GM21723 (cell line): ENCODE data around the gene PVALEF.
"Not testable (repeated sequence)": the region's sequence is repeated elsewhere in the genome, so short reads cannot be mapped to it uniquely, and the experiment has no call there.

ENCODE experiments used
- ATAC-seq: cut with Tn5 transposase; IDR thresholded peaks from one replicate; pipeline ENCODE4 v1.9.1; 2021; ENCODE audit warnings: mild to moderate bottlenecking, moderate library complexity; ENCODE audit not compliant: unreplicated experiment

The PVALEF gene

GRCh38 chr17:81143200-81143527 lies 22.1 kb upstream of the PVALEF start:
- ATAC-seq, result no peak

GRCh38 chr17:81143717-81144422 lies 21.4 kb upstream of the PVALEF start:
- ATAC-seq, result no peak

- no peak for ATAC-seq
These were observed 20.9 kb upstream of the PVALEF start for GRCh38 chr17:81144423-81144781.

GRCh38 chr17:81146208-81146607 lies 19.1 kb upstream of the PVALEF start:
- ATAC-seq, result not testable (repeated sequence)

GRCh38 chr17:81147701-81148100 lies 17.6 kb upstream of the PVALEF start:
- no peak for ATAC-seq

- no peak for ATAC-seq
These were observed 16.7 kb upstream of the PVALEF start for GRCh38 chr17:81148571-81148970.

GRCh38 chr17:81148986-81149533 lies 16.2 kb upstream of the PVALEF start:
- no peak for ATAC-seq

GRCh38 chr17:81150377-81151077 lies 14.8 kb upstream of the PVALEF start:
- ATAC-seq, result no peak

- no peak for ATAC-seq
These were observed 14.0 kb upstream of the PVALEF start for GRCh38 chr17:81151278-81151677.

- ATAC-seq, result no peak
These were observed 12.9 kb upstream of the PVALEF start for GRCh38 chr17:81152288-81152828.

- no peak for ATAC-seq
These were observed 11.9 kb upstream of the PVALEF start for GRCh38 chr17:81153340-81153803.

GRCh38 chr17:81154016-81154415 lies 11.3 kb upstream of the PVALEF start:
- not testable (repeated sequence) for ATAC-seq

- no peak for ATAC-seq
These were observed 10.3 kb upstream of the PVALEF start for GRCh38 chr17:81154961-81155360.

GRCh38 chr17:81156866-81157805 lies 8.2 kb upstream of the PVALEF start:
- no peak for ATAC-seq

GRCh38 chr17:81157848-81158687 lies 7.2 kb upstream of the PVALEF start:
- no peak for ATAC-seq

- no peak for ATAC-seq
These were observed 6.4 kb upstream of the PVALEF start for GRCh38 chr17:81158688-81159590.

- ATAC-seq, result no peak
These were observed 5.6 kb upstream of the PVALEF start for GRCh38 chr17:81159611-81160265.

GRCh38 chr17:81160306-81160705 lies 5.0 kb upstream of the PVALEF start:
- ATAC-seq, result no peak
